HG02885 (cell line): Measurements from ENCODE around the gene ILRUN.
"Not testable (repeated sequence)": the region's sequence is repeated elsewhere in the genome, so short reads cannot be mapped to it uniquely, and the experiment has no call there.

Source experiments
- ATAC-seq: cut with Tn5 transposase; IDR thresholded peaks from one replicate; pipeline ENCODE4 v1.9.1; 2021; ENCODE audit warnings: mild to moderate bottlenecking; ENCODE audit not compliant: unreplicated experiment, poor library complexity

Gene ILRUN

DNA sequence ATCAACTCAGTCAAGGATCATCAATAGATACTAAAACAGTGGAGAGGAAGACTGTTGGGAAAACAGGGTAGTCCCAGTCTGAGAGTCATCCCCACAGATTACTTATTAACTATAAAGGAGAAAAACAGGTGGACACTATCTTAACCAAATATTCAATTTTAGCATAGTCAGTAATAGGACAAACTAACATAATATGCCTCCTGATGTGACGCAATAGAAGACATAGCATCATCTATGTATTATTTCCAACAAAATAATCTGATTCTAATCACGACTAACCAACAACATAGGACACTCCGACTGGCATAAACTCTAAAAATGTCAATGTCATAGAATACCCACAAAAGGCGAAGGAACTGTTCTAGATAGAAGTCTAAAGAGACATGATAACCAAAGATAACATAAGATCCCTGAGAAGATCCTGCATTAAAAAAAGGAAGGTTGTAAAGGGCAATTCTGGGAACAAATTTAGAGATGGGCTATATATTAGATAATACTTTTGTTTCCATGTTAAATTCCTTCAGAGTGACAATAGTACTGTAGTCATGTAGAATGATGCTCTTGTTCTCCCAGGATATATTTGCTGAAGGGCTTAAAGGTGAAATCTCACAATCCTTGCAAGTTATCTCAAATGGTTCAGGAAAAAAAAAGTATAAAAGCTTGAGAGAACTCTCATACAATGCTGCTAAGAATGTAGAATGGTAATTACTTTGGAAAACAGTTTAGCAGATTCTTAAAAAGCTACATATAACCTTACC is 28.9 kb downstream of the ILRUN start:
- no peak for ATAC-seq

DNA sequence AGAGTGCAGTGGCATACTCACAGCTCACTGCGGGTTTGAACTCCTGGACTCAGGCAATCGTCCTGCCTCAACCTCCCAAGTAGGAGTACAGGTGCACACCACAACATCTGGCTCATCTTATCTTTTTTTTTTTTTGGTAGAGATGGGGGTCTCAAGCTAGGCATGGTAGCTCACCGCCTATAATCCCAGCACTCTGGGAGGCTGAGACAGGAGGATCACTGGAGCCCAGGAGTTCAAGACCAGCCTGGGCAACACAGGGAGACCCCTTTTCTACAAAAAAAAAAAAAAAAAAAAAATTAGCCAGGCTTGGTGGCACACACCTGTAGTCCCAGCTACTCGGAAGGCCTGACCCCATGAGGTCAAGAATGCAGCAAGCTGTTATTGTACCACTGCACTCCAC is 31.5 kb downstream of the ILRUN start:
- no peak for ATAC-seq

DNA sequence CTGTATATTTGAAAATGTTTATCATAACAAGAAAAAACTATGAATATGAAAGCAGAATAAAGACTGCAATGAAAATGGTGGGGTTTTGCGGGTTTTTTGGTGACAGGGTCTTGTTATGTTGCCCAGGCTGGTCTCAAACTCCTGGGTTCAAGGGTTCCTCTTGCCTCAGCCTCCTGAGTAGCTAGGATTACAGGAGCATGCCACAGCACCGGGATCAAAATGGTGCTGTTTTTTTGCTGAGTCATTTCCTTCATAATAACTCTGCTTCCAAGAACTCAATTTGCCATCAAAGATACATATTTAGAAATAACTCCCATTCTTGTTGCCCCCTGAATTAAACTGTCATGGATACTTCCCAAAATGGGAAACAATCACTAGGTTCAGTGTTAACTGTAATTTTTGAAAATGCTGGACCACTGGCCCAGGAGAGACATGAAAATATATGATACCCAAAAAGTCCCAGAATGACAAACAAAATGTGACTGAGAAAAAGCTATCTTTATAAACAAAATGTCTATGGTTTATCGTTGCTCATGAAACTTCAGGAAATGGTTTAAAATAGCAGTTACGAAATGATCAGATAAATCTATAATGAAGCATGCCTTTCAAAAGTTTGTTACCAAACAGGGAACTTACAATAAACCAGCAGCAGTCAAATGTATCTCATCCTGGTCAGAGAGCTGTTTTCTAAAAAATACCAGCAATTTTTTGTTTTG is 32.2 kb downstream of the ILRUN start:
- no peak for ATAC-seq

- ATAC-seq = no peak
Observed at GRCh38 chr6:34663831-34664255, 32.7 kb downstream of the ILRUN start.

DNA sequence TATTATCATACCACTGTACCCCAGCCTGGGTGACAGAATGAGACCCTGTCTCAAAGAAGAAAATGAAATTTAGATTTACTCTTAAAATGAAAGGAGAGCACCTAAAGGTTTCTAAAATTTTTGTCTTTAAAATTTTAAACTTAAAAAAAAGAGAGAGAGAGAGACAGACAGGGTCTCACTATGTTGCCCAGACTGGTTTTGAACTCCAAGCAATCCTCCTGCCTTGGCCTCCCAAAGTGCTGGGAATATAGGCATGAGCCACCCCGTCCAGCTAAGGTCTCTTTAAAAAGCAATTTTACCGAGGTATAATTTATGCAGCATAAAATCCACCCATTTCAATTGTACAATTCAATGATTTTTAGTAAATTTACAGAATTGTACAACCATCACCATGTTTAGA is 33.2 kb downstream of the ILRUN start:
- no peak for ATAC-seq

- no peak for ATAC-seq
Observed at GRCh38 chr6:34661357-34661756, 35.2 kb downstream of the ILRUN start.

- ATAC-seq = no peak
Observed at GRCh38 chr6:34658605-34659265, 37.8 kb downstream of the ILRUN start.

GRCh38 chr6:34657979-34658480 is 38.5 kb downstream of the ILRUN start:
- ATAC-seq = not testable (repeated sequence)

- ATAC-seq = no peak
Observed at GRCh38 chr6:34657307-34657978, 39.1 kb downstream of the ILRUN start.

- ATAC-seq = no peak
Observed at GRCh38 chr6:34657037-34657306, 39.6 kb downstream of the ILRUN start.

- ATAC-seq = peak; percentile 90
Observed at GRCh38 chr6:34656378-34657036, 40.1 kb downstream of the ILRUN start.

DNA sequence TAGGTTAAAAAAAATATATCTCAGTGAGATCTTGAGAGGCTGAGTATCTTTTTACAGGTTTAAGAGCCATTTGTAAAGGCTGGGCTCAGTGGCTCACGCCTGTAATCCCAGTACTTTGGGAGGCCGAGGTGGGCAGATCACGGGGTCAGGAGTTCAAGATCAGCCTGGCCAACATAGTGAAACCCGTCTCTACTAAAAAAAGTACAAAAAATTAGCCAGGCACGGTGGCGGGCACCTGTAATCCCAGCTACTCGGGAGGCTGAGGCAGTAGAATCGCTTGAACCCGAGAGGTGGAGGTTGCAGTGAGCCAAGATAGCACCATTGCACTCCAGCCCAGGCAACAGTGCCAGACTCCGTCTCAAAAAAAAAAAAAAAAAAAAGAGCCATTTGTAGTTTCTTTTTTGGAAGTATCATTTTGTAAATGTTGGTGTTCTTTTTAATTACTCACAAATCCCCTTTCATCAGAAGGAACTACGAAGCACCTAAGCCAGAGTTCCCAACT is 40.6 kb downstream of the ILRUN start:
- ATAC-seq = not testable (repeated sequence)

DNA sequence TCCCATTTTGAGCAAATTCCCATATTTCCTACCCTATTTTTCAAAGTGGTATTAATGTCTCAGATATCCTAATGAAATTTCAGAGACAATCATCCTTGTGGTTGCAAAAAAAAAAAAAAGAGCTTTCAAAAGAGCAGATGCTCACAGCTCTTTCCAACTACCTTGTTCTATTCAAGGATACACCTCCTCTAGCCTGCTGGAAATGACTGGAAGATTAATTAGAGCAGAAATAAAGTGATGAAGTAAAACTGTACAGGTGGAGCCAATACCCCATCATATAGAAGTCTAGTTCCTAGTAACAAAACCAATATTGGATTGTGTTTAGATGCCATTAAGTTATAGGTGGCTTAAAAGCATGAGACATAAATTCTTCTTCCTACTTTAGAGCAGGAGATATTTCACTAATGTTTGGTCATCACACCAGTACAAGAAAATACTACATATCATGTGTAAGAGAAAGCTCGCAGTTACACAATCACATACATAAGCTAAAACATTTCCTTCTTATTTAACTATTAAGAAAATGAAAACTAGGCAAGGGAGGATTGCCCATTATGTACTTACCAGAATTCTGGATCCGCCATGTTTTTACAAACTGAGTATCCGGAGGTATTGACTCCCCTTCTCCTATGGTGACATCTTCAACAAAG is 42.4 kb downstream of the ILRUN start:
- ATAC-seq = no peak

DNA sequence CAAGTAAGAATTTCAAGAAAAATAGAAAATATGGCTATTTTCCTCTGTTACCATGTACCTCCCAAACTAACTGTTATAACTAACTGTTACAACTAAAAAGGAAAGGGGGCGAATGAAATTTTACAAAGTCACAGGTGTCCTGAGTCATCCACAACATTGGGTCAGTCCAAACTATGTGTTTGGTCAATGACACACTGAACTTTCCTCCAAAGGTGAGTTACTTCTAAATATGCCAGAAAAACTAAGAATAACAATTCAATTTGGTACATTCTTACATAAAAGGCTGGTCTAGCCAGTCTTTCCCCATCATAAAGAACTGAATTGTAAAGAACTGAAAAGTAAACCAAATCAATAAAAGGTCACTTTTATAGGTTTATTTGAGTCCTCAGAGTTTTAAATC is 44.3 kb downstream of the ILRUN start:
- ATAC-seq = no peak

- no peak for ATAC-seq
Observed at GRCh38 chr6:34650823-34651222, 45.7 kb downstream of the ILRUN start.

- ATAC-seq = not testable (repeated sequence)
Observed at GRCh38 chr6:34650232-34650631, 46.3 kb downstream of the ILRUN start.

- ATAC-seq = no peak
Observed at GRCh38 chr6:34648806-34649205, 47.8 kb downstream of the ILRUN start.
